ENCODE data around the gene FAM25G.

Gene FAM25G

DNA sequence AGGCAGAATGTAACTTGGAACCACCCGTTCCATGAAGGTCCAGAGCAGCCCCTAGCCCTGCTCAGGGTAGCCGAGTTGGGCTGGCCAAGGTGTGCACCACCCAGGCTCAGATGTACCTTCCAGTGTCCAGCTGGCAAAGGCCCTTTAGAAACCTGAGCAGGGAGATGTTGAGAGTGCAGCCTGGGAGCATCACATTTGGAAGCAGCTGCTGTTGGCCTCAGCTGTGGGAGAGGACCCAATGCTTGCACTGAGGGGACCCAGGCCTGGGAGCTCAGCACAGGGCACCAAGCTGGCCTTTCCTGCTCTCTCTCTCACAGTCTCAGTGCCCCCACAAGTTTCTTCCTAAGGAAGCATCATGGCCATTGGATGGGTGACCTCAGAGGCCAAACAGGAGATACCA is 41.1 kb downstream of the FAM25G start (continued):
- TF ChIP-seq ZSCAN4 (tag by site-specific recombination; IDR thresholded peaks at IDR 0.05) (no peak), ELK4 (IDR thresholded peaks at IDR 0.05; ENCODE audit: borderline replicate concordance, low read depth, low read length) (no peak), ZNF558 (tag by site-specific recombination; IDR thresholded peaks at IDR 0.05) (no peak), KLF1 (tag by site-specific recombination; IDR thresholded peaks at IDR 0.05) (no peak)

DNA sequence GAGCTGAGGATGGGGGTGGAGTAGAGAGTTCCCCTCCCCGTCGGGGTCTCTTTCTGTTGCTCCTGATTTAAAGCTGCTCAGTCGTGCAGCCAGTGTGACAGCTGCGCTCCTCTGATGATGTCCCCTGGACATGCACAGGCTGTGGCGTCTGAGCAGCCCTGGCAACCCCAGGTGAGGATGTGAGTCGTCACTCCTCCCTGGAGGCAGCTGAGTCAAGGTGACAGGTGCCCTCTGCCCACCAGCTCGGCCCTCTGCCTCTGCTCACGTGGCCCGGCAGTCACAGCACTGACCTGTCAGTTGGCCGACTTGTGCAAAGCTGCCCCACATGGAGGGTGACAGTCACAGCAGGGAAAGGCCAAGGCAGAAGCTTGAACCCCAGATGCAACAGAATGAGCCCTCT is 41.5 kb downstream of the FAM25G start:
- no peaks in the 10 kb centered on the region for H3K4me1 ChIP-seq (ENCODE audit: control insufficient read depth, insufficient read depth, low read length)
- no peaks in the 10 kb centered on the region for H3K36me3 ChIP-seq (ENCODE audit: control insufficient read depth in 2 of 2, insufficient read depth in 1 of 2, low read length in 2 of 2)
- H3K4me3 ChIP-seq (ENCODE audit: low read depth, low read length), result no peak overlapping the region
- TF ChIP-seq ZNF324 (tag by site-specific recombination; IDR thresholded peaks at IDR 0.05) (no peak), ZNF623 (tag by site-specific recombination; IDR thresholded peaks at IDR 0.05) (no peak), BCL11B (tag by site-specific recombination; IDR thresholded peaks at IDR 0.05; ENCODE audit: low read depth) (no peak), RBAK (tag by site-specific recombination; IDR thresholded peaks at IDR 0.05) (no peak), YY2 (tag by site-specific recombination; IDR thresholded peaks at IDR 0.05) (no peak), ZNF423 (tag by site-specific recombination; IDR thresholded peaks at IDR 0.05) (no peak), ZBTB48 (tag by site-specific recombination; IDR thresholded peaks at IDR 0.05) (no peak), ZNF133 (tag by site-specific recombination; IDR thresholded peaks at IDR 0.05) (no peak), ZNF157 (tag by site-specific recombination; IDR thresholded peaks at IDR 0.05) (no peak), PRDM1 (tag by site-specific recombination; IDR thresholded peaks at IDR 0.05) (no peak)
- TF ChIP-seq, protein P1, sequence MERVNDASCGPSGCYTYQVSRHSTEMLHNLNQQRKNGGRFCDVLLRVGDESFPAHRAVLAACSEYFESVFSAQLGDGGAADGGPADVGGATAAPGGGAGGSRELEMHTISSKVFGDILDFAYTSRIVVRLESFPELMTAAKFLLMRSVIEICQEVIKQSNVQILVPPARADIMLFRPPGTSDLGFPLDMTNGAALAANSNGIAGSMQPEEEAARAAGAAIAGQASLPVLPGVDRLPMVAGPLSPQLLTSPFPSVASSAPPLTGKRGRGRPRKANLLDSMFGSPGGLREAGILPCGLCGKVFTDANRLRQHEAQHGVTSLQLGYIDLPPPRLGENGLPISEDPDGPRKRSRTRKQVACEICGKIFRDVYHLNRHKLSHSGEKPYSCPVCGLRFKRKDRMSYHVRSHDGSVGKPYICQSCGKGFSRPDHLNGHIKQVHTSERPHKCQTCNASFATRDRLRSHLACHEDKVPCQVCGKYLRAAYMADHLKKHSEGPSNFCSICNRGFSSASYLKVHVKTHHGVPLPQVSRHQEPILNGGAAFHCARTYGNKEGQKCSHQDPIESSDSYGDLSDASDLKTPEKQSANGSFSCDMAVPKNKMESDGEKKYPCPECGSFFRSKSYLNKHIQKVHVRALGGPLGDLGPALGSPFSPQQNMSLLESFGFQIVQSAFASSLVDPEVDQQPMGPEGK (tag by site-specific recombination; IDR thresholded peaks at IDR 0.05), result no peak
- TF ChIP-seq, protein P2, sequence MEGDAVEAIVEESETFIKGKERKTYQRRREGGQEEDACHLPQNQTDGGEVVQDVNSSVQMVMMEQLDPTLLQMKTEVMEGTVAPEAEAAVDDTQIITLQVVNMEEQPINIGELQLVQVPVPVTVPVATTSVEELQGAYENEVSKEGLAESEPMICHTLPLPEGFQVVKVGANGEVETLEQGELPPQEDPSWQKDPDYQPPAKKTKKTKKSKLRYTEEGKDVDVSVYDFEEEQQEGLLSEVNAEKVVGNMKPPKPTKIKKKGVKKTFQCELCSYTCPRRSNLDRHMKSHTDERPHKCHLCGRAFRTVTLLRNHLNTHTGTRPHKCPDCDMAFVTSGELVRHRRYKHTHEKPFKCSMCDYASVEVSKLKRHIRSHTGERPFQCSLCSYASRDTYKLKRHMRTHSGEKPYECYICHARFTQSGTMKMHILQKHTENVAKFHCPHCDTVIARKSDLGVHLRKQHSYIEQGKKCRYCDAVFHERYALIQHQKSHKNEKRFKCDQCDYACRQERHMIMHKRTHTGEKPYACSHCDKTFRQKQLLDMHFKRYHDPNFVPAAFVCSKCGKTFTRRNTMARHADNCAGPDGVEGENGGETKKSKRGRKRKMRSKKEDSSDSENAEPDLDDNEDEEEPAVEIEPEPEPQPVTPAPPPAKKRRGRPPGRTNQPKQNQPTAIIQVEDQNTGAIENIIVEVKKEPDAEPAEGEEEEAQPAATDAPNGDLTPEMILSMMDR (tag by site-specific recombination; IDR thresholded peaks at IDR 0.05), result no peak
- TF ChIP-seq, protein P3, sequence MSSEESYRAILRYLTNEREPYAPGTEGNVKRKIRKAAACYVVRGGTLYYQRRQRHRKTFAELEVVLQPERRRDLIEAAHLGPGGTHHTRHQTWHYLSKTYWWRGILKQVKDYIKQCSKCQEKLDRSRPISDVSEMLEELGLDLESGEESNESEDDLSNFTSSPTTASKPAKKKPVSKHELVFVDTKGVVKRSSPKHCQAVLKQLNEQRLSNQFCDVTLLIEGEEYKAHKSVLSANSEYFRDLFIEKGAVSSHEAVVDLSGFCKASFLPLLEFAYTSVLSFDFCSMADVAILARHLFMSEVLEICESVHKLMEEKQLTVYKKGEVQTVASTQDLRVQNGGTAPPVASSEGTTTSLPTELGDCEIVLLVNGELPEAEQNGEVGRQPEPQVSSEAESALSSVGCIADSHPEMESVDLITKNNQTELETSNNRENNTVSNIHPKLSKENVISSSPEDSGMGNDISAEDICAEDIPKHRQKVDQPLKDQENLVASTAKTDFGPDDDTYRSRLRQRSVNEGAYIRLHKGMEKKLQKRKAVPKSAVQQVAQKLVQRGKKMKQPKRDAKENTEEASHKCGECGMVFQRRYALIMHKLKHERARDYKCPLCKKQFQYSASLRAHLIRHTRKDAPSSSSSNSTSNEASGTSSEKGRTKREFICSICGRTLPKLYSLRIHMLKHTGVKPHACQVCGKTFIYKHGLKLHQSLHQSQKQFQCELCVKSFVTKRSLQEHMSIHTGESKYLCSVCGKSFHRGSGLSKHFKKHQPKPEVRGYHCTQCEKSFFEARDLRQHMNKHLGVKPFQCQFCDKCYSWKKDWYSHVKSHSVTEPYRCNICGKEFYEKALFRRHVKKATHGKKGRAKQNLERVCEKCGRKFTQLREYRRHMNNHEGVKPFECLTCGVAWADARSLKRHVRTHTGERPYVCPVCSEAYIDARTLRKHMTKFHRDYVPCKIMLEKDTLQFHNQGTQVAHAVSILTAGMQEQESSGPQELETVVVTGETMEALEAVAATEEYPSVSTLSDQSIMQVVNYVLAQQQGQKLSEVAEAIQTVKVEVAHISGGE (tag by site-specific recombination; conservative IDR thresholded peaks at IDR 0.05; ENCODE audit: low read depth), result no peak
- TF ChIP-seq, protein P4, sequence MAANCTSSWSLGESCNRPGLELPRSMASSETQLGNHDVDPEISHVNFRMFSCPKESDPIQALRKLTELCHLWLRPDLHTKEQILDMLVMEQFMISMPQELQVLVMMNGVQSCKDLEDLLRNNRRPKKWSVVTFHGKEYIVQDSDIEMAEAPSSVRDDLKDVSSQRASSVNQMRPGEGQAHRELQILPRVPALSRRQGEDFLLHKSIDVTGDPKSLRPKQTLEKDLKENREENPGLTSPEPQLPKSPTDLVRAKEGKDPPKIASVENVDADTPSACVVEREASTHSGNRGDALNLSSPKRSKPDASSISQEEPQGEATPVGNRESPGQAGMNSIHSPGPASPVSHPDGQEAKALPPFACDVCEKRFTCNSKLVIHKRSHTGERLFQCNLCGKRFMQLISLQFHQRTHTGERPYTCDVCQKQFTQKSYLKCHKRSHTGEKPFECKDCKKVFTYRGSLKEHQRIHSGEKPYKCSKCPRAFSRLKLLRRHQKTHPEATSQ (tag by site-specific recombination; IDR thresholded peaks at IDR 0.05), result no peak
- TF ChIP-seq, protein P5, sequence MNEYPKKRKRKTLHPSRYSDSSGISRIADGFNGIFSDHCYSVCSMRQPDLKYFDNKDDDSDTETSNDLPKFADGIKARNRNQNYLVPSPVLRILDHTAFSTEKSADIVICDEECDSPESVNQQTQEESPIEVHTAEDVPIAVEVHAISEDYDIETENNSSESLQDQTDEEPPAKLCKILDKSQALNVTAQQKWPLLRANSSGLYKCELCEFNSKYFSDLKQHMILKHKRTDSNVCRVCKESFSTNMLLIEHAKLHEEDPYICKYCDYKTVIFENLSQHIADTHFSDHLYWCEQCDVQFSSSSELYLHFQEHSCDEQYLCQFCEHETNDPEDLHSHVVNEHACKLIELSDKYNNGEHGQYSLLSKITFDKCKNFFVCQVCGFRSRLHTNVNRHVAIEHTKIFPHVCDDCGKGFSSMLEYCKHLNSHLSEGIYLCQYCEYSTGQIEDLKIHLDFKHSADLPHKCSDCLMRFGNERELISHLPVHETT (tag by site-specific recombination; IDR thresholded peaks at IDR 0.05), result no peak
- POLR2A ChIA-PET, result no interaction called here
- H3K9me3 ChIP-seq (ENCODE audit: control insufficient read depth, insufficient read depth, low read depth, low read length), result no peaks in the 10 kb centered on the region
- H3K27ac ChIP-seq (ENCODE audit: extremely low read depth, low read depth, low read length), result no peak overlapping the region
- CTCF ChIA-PET, result interaction anchor here (0.7 to 1.9 kb wide), 3 partner anchors 10 to 83 kb away, joined by 3 to 6 read pairs (median 3); no protein-coding TSS in a partner anchor
